ENCODE data around the gene CTF1.
A peak's percentile ranks its signal among the peaks of the same experiment; 100 is the strongest.
"Not testable (repeated sequence)": the region's sequence is repeated elsewhere in the genome, so short reads cannot be mapped to it uniquely, and the experiment has no call there.

Gene CTF1

DNA sequence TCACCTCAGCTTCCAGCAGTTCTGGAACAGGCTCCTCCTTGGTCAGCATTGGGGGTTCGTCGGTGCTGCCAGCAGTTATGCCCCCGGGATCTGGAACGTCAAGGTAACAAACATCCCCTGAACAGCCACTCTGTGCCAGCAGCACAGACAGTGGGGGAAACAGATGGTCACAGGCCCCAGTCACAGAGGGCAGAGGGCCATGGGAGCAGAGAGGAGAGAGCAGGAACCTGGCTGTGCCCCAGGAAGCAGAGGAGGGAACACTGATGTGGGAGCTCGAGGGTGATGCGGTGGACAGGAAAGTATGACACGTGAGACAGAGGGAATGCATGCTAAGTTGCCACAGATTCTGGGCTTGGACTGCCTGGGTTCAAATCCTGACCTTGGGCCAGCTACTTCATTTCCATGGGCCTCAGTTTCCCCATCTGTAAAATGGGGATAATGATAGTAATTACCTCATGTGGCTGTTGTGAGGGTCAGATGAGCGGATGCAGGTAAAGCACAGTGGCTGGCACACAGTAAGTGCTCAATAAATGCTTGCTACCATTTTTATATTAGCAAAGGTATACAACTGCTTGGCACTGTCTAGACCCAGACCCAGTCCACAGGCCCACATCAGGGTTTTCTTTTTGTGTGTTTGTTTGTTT, 7.4 kb upstream of the CTF1 start:
- DNase-seq, result no peak

DNA sequence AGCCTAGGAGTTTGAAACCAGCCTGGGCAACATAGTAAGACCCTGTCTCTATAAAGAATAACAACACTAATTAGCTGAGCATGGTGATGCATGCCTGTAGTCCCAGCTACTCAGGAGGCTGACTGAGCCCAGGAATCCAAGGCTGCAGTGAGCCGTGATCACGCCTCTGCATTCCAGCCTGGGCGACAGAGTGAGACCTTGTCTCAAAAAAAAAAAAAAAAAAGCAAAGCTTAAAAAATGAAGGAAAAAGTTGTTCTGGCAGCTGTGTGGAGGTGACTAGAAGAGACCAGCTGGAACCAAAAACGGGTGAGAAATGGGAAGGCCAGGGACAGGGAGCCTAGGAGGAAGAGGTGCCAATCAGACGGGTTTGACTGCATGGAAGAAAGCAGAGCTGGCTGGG, 6.7 kb upstream of the CTF1 start:
- no peak for DNase-seq

DNA sequence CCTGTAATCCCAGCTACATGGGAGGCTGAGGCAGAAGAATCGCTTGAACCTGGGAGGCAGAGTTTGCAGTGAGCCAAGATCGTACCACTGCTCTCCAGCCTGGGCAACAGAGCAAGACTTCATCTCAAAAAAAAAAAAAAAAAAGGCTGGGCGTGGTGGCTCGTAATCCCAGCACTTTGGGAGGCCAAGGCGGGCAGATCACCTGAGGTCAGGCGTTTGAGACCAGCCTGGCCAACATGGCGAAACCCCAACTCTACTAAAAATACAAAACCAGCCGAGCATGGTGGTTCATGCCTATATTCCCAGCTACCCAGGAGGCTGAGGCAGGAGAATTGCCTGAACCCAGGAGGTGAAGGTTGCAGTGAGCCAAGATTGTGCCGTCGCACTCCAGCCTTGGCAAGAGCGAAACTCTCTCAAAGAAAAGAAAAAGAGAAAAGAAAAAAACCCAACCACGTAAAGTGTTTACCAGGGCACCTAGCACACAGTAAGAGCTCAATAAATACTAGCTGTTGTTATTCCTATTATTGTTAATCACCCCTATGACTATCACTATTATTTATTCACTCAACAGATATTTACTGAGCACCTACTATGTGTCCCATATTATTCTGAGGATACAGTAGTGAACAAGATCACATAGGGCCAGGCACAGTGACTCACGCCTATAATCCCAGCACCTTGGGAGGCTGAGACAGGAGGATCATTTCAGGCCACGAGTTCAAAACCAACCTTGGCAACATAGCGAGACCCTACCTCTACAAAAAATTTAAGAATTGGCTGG, 5.2 kb upstream of the CTF1 start:
- not testable (repeated sequence) for DNase-seq

DNA sequence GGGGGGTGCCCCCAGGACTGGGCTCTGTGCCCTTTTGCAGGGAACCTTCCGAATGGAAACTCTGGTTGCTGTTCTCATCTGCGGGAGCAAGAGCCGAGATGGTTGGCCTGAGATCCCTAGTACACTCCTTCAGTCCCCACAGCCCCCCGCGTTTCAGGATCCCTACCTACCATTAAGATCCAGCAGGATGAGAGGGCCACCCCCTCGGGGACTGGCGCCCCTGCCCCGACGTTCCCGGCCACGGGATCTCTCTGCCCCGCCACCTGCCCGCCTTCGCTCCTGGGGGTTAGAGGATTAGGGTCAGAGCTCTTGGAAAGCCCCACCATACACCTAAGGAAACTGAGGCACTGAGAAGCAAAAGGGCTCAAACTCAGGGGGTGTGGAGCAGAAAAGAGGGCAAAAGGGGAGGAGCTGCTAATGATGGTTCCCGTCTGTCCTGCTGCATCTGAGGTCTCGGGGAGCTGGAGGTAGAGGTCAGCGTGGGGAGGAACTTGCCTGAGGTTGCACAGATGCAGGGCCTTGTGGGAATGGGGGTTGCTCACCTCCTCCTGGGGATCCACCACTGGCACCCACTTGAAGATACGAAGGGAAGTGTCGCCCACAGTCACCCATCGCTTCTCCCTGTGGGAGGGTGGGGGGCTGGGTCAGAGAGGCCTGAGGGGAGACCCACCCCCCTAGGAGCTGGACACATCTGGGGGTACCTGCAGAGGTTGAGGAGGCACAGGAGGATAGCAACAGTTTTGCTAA, 3.6 kb upstream of the CTF1 start:
- no peak for DNase-seq

DNA sequence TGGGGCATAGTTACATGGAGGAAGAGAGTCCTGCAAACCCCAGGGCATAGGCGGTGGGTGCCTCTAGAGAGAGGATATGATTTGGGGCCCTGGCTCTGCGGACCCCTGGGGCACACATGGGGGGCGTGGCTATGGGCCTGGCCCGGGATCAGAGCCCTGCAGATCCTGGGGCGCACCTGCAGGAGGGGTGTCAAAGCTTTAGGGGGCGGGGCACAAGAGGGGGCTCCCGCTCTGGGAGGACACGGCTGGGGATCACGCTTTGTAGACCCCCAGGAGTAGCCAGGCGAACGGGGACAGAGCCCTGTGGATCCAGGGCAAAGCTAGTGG, 3.0 kb upstream of the CTF1 start:
- no peak for DNase-seq

GRCh38 chr16:30893744-30894539, 2.5 kb upstream of the CTF1 start, which contains the start of gene BCL7C:
Gene BCL7C (minus strand): TSS chr16:30894077. CDS start chr16:30893944, 133 bp downstream.
- peak; percentile 94 for DNase-seq

- no peak for DNase-seq
These were observed 1.7 kb upstream of the CTF1 start for GRCh38 chr16:30894540-30895368.

- DNase-seq, result no peak
These were observed 670 bp upstream of the CTF1 start for GRCh38 chr16:30895627-30896260.

- DNase-seq, result peak; percentile 95
These were observed 697 bp downstream of the CTF1 start for GRCh38 chr16:30896889-30897733.

DNA sequence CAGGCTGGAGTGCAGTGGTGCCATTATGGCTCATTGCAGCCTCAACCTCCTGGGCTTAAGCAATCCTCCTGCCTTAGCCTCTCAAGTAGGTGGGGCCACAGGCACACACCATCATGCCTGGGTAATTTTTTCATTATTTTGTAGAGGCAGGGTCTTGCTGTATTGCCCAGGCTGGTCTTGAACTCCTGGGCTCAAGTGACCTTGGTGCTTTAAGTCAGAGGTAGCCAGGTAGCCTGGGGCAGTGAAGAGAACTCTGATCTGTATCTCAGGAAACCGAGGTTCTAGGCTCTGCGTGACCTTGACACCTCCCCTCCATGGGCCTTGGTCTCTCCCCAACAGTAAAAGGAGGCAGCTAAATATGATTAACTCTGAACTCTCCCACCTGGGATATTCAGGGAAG, 3.4 kb downstream of the CTF1 start:
- no peak for DNase-seq

DNA sequence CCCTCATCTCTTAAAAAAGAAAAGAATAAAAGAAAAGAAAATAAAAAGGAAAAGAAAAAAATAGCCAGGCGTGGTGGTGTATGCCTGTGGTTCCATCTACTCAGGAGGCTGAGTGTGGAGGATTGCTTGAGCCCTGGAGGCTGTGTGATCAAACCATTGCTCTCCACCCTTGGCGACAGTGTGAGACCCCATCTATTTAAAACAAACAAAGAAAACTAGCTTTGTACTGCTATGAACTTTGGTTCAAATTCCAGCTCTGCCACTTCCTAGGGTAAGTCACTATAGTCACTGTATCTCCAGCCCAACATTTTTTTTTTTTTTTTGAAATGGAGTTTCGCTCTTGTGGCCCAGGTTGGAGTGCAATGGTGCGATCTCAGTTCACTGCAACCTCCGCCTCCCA, 4.2 kb downstream of the CTF1 start:
- no peak for DNase-seq

GRCh38 chr16:30901201-30902028, 5.0 kb downstream of the CTF1 start:
- no peak for DNase-seq

DNA sequence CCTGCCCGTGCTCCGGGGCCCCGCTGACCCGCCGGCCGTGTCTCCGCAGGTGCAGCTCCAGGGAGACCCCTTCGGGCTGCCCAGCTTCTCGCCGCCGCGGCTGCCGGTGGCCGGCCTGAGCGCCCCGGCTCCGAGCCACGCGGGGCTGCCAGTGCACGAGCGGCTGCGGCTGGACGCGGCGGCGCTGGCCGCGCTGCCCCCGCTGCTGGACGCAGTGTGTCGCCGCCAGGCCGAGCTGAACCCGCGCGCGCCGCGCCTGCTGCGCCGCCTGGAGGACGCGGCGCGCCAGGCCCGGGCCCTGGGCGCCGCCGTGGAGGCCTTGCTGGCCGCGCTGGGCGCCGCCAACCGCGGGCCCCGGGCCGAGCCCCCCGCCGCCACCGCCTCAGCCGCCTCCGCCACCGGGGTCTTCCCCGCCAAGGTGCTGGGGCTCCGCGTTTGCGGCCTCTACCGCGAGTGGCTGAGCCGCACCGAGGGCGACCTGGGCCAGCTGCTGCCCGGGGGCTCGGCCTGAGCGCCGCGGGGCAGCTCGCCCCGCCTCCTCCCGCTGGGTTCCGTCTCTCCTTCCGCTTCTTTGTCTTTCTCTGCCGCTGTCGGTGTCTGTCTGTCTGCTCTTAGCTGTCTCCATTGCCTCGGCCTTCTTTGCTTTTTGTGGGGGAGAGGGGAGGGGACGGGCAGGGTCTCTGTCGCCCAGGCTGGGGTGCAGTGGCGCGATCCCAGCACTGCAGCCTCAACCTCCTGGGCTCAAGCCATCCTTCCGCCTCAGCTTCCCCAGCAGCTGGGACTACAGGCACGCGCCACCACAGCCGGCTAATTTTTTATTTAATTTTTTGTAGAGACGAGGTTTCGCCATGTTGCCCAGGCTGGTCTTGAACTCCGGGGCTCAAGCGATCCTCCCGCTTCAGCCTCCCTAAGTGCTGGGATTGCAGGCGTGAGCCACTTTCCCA, 5.9 kb downstream of the CTF1 start:
- peak; percentile 83 for DNase-seq

GRCh38 chr16:30903002-30903401, 6.6 kb downstream of the CTF1 start:
- DNase-seq, result no peak

GRCh38 chr16:30903596-30903995, 7.2 kb downstream of the CTF1 start:
- no peak for DNase-seq

DNA sequence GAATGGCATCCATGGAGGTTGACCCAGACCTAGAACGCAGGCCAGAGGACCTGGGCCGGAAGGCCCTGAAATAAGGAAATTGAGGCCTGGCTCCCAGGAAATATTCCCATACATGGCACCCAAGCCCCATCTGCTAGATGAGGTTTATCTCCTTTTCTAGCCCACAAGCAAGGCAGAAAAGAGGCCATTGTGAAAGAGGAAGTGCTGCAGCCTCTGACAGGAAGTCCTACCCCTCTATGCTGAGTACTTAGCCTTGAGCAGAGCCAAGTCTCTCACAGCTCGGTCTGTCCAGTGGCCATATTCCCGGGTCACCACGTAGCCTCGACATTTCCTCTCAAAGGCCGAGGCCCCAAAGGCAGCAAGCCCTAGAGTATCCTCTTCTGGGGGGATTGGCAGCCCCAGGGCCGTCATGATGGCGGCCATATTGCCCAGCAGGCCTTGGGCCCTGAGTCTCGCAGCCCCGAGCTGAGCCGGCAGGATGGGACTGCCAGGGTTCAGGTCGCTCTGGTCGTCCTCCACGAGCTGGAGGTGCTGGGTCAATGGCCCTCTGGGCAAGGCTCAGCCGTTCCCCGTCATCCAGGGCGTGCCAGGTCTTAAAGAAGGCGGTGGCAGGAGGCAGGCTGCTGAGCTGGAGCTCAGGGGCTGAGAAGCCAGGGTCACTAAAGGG, 7.8 kb downstream of the CTF1 start:
- no peak for DNase-seq

- DNase-seq, result no peak
These were observed 10.7 kb downstream of the CTF1 start for GRCh38 chr16:30907064-30907463.

Data from right forelimb (tissue), 1 donor.